Measurements from ENCODE around the gene GREB1. TPM values are rescaled to one million over a fixed set of nuclear protein-coding genes. Genes with fewer than 3 reads are reported as not detected.

Gene GREB1
- total RNA-seq, 1 donor from 2014 or later, result 3.8 TPM

DNA sequence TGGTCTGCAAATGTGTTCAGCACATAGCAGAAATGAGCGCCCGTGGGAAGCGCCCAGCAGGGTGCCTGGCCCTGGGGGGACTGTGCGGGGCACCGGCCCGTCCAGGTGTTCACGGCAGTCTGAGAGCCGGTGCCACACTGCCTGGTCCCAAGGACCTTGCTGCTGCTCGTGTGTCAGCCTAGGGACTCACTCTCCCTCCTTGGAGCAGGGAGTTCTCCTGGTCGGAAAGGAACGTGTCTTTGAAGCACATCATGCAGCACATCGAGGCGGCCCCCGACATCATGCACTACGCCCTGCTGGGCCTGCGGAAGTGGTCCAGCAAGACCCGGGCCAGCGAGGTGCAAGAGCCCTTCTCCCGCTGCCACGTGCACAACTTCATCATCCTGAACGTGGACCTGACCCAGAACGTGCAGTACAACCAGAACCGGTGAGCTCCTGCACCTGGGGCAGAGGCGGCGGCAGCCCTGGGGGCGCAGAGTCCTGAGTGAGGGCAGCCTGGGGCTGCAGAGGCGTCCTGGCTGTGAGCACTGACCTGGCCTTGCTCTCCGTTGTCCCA lies 100.2 kb downstream of the GREB1 start:
- DNase-seq (ENCODE audit: low spot score), result no peak

DNA sequence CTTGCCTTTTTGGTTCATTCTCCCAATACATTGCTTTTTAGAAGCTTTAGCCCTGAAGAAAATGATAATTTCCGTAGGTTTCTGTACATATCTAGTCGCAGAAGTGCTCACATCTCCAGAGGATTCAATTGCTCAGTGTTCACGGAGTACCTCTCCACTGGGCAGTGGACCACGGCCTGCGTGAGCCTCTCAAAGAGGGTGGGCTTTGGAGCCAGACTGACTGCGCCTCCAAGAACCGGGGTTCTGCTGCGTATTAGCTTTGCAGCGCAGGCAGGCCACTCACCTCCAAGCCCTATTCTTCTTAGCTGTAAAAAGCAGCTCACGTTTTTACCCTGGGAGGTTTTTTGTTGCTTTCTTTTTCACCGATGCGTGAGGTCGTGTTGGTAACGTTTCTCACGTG lies 100.7 kb downstream of the GREB1 start:
- no peak for DNase-seq (ENCODE audit: low spot score)

DNA sequence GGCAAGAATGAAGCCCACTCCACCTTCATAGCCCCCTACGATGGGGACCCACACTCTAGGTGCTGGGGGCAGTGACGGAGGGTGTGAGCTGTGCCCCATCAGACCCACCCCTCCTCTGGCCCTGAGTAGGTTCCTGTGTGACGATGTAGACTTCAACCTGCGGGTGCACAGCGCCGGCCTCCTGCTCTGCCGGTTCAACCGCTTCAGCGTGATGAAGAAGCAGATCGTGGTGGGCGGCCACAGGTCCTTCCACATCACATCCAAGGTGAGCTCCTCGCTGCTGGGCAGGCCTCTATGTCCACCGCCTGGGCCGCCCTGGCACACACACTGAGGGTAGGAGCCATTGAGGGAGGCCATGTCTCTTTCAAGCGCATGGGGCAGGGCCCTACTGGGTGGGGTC lies 101.3 kb downstream of the GREB1 start:
- DNase-seq (ENCODE audit: low spot score), result no peak

DNA sequence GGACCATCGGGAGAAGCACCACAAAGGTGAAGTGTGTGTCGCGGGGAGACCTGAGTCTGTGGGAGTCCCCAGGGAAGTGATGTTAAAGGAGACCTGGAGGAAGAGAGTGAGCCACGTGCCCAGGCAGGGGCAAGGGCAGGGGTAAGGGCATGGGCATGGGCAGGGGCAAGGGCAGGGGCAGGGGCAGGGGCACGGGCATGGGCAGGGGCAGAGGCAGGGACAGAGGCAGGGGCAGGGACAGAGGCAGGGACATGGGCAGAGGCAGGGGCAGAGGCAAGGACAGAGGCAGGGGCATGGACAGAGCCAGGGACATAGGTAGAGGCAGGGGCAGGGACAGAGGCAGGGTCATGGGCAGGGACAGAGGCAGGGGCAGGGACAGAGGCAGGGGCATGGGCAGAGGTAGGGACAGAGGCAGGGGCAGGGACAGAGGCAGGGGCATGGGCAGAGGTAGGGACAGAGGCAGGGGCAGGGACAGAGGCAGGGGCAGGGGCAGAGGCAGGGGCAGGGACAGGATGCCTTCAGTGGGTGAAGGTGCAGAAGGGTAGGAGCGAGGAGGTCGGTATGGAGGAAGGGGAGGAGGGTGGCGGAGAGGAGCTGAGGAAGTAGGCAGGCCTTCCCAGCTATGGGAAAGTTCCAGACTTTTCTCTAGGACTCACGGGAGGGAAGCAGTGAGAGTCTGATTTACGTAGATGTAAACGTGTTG lies 102.9 kb downstream of the GREB1 start:
- DNase-seq (ENCODE audit: low spot score), result no peak

DNA sequence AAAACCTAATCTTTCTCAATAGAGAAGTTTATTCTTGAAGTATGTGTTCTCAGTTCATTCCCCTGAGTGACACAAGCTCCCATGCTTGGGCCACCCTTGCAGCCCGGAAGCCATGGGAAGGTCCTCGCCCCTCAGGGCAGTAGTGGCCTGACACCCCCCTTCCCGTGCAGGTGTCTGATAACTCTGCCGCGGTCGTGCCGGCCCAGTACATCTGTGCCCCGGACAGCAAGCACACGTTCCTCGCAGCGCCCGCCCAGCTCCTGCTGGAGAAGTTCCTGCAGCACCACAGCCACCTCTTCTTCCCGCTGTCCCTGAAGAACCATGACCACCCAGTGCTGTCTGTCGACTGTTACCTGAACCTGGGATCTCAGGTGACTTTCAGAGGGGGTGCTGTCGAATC lies 103.7 kb downstream of the GREB1 start:
- DNase-seq (ENCODE audit: low spot score), result no peak

DNA sequence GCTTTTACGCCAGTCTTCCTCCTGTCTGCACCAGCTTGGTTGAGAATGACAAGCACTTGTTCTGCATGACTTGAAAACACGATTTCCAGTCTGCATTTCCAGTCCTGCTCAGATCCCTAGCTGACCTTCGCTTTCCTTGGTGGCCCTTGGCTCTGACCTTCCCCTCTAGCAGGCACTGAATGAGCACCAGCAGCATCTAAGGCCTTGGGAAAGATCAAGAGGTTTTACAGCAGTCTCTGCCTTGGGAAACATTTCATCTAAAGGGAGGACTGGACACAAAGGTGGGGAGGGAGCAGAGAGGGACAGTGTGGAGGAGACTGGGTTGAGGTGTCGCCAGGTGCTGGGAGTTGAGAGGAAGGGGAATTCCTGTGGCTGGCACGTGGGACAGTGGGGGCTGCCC lies 105.7 kb downstream of the GREB1 start:
- DNase-seq (ENCODE audit: low spot score), result no peak

DNA sequence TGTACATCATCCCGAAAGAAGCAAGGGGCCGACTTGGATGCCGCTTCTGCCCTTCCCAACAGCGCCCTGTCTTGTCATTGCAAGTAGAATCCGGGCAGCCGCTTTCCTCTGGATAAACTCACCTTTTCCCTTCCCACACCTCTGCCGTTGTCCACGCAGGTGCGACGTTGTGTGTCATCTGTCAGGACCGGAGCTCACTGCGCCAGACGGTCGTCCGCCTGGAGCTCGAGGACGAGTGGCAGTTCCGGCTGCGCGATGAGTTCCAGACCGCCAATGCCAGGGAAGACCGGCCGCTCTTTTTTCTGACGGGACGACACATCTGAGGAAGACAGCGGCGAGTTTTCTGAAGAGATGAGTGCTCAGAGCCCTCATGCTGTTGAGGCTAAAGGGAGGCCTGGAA lies 106.3 kb downstream of the GREB1 start:
- DNase-seq (ENCODE audit: low spot score), result no peak

DNA sequence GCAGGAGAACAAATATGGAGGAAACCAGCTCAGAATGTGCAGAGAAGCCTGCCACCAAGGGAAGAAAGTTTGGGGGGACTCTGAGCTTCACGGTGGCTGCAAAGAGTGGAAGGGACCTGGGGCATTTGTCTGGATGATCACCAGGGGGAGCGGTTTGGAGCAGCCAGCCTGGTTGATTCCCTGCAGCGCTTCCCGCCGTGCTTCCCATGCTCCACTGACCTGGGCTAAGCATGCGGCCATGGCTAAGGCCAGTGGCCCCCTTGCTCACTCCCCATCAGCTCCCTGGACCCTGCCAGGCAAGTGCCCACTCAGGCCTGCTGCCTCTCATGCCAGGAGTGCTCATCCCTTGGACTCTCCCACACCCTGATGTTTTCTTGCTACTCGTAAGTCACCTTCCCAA lies 109.1 kb downstream of the GREB1 start:
- peak; percentile 57 for DNase-seq (ENCODE audit: low spot score)

DNA sequence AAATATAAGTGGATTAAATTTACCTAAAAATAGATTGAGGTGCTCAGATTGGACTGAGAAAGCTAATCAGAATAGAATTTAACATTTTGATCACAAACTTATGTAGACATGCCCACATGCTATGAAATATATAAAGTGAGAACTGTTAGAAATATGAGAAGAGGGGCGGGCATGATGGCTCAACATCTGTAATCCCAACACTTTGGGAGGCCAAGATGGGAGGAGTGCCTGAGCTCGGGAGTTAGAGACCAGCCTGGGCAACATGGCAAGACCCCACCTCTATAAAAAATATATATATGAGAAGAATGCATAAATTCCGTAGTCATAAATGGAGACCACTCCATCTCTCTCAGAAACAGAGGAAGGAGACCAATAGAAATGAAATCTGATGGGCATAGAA lies 110.4 kb downstream of the GREB1 start:
- DNase-seq (ENCODE audit: low spot score), result no peak

DNA sequence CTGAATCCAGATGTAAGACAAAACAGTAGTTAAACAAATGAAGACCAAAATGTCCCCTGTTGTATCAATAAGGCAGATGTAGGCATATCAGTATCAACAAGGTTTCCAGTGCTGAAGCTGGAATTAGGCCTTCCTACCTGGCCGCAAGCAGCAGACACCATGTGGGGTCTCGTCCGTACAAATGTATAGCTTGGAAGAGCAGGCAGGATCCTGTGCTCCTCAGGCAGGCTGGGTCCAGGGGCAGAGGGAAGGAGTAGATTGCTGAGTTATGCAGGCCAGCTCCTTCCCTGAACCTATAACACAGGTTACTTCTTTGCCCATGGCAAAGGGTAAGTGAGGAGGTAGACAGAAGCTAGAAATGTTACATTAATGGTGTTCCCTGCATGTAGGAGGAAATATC lies 112.7 kb downstream of the GREB1 start:
- DNase-seq (ENCODE audit: low spot score), result peak; percentile 73

DNA sequence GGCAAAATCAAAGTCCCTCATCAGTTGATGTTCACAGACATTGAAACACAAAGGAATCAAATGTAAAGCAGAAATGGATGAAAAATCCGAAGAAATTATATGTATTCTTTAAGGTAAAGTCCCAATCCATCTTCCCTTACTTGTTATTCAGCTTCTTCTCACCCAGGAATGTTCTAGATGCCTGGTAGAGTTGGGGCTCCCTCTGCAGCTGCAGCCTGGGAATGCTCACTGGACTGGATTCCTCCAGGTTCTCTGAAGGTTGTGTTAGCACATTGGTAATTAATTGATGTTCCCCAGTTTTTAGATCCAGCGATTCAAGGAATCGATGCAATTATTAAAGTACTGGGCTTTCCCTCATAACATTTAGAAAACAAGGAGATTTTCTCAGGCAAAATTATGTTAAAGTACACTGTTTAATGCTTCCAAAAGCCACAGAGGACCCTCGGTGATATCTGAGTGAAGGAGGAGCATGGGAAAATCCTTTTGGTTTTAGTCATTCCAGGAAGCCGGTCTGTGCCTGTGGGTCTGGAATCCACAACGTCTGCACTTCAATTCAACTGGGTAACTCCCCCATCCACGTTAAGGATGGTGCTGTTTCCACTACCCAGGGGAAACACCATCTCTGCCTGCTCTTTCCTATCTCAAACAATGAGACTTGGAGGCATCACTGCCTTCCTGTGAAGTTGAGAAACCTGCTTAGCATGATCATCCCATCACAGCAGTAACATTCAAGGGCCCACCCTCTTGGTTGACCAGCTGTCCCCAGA lies 114.2 kb downstream of the GREB1 start:
- DNase-seq (ENCODE audit: low spot score), result peak; percentile 45

DNA sequence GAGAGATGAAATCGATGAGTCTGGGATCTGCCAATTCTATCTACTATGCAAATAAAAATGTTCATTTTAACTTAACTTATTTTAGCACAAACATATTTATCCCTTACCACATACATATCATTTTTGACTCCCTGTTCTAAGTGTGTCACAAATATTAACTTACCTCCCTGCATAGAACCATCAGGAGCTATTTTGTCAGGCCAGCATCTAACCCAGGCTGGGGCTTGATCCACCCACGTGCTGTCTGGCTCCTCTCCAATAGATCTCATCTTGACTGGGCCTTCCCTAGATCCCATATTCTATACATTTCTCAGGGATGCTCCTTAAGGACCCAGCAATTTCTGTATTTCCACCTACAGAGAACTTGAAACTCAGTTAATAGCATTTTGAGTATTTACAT lies 115.2 kb downstream of the GREB1 start:
- DNase-seq (ENCODE audit: low spot score), result no peak

DNA sequence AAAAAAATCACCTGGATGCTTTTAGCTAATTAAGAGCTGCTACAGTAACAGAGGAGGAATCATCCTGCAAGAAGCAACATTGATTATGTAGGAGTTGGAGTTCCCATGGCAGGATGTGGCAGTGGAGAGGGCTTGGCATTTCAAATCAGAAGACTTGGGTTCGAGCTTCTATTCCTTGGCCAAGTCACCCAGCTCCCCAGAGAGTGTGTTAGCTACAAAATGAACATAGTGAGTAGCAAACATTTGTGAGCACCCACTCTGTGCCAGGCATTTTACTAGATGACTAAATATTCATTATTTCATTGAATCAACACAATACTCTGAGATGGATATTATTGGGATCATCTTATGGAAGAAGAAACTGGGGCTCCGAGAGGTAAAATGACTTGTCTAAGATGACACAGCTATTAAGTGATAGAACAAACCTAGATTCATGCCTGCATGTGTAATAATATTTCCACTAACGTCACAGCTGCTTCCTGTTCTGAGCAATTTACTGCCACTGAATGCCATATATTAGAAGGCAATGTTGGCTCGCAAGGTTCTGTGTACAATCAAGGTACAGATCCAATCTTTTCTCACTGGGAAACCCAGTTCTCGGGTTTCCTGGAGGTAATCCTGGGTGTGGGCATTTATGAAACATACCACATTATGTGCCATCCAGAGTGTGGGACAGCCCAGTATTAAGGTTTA lies 118.2 kb downstream of the GREB1 start:
- DNase-seq (ENCODE audit: low spot score), result no peak

DNA sequence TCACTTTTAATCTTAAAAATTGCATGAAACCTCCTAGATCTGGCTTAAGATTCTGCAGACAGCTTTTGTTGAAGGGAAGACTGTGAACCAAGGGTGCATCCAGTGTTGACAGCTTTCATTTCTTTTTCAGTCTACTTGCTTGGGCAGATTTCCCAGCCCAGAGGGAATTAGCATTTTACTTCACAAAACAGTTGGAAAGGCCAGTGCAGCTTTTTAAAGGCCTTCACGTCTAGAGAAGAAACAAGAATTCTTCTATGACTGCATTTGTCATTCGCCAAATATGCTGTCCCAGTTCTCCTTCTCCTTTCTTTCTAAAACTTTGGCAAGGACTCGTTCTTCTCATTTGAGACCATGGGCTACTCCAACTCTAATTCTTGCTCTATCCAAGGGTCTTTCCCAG lies 118.7 kb downstream of the GREB1 start:
- no peak for DNase-seq (ENCODE audit: low spot score)

DNA sequence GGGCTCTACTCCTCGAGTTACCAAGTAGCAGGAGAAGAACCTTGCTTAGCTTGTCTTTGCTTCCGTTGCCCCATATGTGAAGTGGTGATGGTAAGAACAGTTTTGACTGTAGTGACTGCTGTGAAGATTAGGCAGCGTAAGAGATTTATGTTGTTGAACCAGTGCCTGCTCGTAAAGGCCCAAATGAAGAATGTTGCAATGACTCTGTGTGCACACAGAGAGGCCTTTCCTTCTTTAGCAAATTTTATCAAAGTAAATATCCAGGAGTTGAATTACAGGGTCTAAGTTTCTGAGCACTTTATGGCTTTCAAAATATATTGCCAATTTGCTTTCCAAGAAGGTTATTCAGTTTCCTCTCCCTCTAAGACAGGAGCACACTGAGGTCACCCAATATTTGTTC lies 121.7 kb downstream of the GREB1 start:
- no peak for DNase-seq (ENCODE audit: low spot score)

DNA sequence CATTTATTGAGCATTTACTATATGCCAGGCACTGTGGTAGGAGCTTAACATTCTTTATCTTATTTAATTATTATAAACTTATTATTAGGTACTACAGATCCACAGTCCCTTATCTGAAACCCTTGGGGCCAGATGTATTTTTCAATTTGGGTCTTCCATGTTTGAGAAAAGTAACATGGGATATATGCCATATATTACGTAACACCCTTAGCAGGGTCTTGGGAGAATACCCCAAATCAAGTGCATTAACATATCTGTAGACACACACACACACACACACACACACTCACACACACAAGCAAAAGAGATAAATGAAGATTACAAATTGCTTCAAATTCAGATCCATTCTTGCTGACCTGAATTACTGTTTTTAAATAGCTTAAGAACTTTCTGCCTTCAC lies 122.4 kb downstream of the GREB1 start:
- DNase-seq (ENCODE audit: low spot score), result no peak

DNA sequence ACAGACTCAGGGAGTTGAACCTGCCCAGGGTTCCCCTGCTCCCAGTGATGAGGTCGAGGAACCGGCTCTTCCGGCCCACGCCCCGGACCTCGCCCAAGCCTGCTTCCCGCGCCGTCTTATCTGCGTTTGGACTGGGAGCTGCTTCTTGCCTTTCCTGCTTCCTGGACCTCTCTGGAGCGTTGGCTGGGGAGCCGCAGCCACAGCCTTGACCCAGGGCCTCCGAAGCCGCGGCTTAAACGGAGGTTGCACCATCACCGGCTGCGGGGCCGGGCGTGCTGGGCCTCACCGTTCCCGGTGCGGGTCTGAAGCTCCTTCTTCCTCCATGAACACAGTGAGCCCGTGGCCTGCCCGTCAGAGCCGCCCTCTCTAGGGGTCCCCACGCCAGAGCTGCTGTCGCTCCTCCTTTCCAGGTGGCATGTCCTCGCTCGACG lies 122.8 kb downstream of the GREB1 start:
- peak; percentile 78 for DNase-seq (ENCODE audit: low spot score)

DNA sequence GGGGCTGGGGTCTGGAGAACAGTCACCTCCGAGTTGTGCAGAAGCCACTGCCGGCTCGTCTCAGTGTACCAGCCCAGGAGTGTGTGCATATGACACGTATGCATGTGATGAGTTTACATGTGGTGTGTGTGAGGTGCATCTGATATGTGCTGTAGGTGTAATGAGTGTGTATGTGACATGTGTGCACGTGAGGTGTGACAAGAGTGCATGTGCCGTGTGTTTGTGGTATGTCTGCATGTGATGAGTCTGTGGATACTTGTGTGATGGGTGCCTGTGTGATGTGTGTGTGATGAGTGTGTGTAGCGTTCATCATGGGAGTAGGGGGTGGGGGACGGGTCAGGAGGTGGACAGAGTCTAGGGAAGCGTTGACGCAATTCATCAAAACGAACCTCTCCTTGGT lies 123.3 kb downstream of the GREB1 start:
- no peak for DNase-seq (ENCODE audit: low spot score)

DNA sequence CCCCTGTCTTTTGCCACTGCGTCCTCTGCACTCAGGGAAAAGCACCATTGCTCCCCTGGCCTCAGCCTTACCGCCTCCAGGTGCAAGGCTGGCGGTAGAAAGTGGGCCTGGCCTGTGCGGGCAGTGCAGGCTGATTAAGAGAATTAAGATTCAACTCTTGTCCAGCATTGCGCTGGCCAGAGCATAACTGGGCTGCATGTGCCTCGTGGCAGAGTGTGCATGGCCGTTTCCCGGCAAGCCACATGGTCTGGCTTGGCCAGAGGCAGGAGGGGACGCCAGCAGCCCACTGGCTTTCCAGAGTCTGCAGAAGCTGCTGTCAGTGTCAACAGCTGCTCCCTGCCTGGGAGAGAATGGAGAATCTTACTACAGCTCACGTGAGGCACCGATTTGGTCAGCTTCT lies 123.8 kb downstream of the GREB1 start:
- DNase-seq (ENCODE audit: low spot score), result peak; percentile 60

DNA sequence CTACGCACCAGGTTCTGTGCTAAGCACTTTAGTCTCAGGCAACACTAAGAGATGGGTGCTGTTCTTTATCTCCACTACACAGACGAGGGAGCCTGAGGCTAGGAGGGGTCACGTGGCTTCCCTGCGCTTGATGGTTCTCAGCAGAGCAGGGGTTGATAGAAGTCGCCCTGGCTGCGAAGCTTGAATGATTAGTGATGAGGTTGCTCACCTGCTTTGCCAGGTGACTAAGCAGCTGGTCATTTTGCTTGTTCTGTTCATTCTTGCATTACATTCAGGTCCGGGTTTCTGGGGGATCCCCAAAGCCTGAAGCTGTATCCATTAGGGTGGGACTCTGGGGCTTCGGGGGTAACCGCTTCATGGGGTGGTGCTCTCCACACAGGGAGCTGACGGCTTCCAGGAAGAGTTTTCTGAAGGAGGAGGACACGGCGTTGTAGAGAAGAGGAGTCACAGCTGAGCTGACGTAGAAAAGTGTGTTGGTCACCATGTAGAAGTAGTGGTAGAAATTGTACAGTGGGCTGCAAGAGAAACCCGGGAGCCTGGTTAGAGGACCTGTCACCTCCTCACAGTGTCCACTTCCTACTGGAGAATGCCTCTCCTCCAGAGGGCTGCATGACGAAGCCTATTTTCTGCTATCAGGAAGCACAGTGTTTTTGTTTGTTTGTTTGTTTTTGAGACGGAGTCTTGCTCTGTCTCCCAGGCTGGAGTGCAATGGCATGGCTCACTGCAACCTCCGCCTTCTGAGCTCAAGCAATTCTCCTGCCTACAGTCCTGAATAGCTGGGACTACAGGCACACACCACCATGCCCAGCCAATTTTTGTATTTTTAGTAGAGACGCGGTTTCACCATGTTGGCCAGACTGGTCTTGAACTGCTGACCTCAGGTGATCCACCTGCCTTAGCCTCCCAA lies 124.6 kb downstream of the GREB1 start:
- peak; percentile 47 for DNase-seq (ENCODE audit: low spot score)

DNA sequence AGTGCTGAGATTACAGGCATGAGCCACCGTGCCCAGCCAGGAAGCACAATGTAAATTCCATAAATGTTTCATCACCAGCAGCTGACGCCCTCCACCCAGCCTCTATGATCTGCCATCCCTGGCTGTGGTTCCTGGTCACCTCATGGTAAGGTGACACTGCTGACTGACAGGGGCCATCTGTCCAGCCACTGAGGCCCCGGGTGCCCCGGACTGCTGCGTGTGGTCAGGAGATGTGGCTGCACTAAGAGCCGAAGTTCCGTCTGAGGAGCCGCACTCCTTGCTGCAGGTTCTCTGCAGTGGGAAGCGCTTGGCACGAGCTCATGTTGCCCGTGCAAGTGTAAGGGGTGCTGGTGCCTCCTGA lies 125.2 kb downstream of the GREB1 start:
- peak; percentile 75 for DNase-seq (ENCODE audit: low spot score)

Data from mesenteric fat pad (tissue), 1 donor.